ENCODE measurements around the gene CSRNP3. TPM values are rescaled to one million over a fixed set of nuclear protein-coding genes. Genes with fewer than 3 reads are reported as not detected.

CSRNP3 gene
- total RNA-seq, 4 donors from 2014 or later: 1.3 to 5.5 (median 2.6) TPM

- H3K27ac ChIP-seq: no peak overlapping the region
- H3K4me1 ChIP-seq: peaks cover 0 to 10% (median 0%) of the 10 kb centered on the region in 4 donors
- H3K36me3 ChIP-seq: no peaks in the 10 kb centered on the region
- WGBS, 2 donors: 85 to 89% methylated on average over 3 of the region's 3 CpGs
- H3K27me3 ChIP-seq: no peaks in the 10 kb centered on the region
- TF ChIP-seq EP300 (IDR thresholded peaks at IDR 0.05) (no peak), POLR2A (IDR thresholded peaks at IDR 0.05) (no peak), CTCF (IDR thresholded peaks at IDR 0.05) (no peak)
- H3K4me3 ChIP-seq: no peak overlapping the region
- DNase-seq (ENCODE audit: low spot score in 2 of 2): no peak
- no peaks in the 10 kb centered on the region for H3K9me3 ChIP-seq
These were observed 32.9 kb upstream of the CSRNP3 start for GRCh38 chr2:165436559-165436958.

DNA sequence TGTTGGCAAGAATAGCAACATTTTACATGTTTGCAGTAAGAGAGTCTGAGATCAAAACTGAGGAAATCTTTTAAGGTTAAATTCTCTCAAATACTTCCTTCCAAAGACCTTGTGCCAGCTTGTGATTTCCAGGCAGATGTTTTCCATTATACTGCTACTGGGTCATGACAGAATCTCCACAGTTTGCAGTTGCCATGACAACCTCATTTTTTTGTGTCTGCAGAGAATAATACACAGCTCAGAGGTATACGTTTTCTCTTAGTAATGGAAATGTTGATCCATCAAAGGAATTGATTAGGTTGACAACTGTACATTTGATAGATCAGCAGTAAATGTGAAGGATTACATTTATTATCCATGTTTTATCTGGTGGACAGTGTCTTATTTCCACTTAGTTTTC lies 29.1 kb upstream of the CSRNP3 start:
- WGBS, 2 donors: 3 to 10% methylated on average over 1 of the region's 1 CpG
- DNase-seq (ENCODE audit: low spot score in 2 of 2): peak in 1 of 2 donors; percentile 5
- Histone ChIP-seq H3K4me3 (no peak overlapping the region), H3K9me3 (no peaks in the 10 kb centered on the region), H3K36me3 (no peaks in the 10 kb centered on the region), H3K27ac (no peak overlapping the region), H3K27me3 (no peaks in the 10 kb centered on the region), H3K4me1 (peaks cover 0 to 10% (median 0%) of the 10 kb centered on the region in 4 donors)
- TF ChIP-seq EP300 (IDR thresholded peaks at IDR 0.05) (no peak), POLR2A (IDR thresholded peaks at IDR 0.05) (no peak), CTCF (IDR thresholded peaks at IDR 0.05) (no peak)

DNA sequence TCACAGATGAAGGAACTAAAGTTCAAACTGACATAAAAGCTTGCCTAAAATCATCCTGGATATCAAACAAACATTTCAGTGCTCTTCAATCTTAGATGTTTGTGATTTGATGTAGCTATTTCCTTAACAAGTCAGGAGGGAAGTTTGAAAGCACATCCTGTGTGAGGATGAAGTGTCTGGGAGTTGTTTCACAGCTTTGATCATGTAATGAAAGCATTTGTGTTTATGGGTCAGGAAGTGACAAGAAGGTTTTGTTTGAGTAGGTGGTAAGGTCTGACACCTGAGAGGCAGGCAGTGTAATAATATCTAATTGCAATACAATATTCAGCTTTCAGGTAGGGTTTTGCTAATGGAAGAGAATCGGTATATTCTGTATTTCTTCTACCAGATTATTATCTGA lies 26.0 kb upstream of the CSRNP3 start:
- Histone ChIP-seq H3K36me3 (no peaks in the 10 kb centered on the region), H3K9me3 (no peaks in the 10 kb centered on the region), H3K4me1 (peaks cover 0 to 10% (median 0%) of the 10 kb centered on the region in 4 donors), H3K27ac (no peak overlapping the region), H3K27me3 (no peaks in the 10 kb centered on the region), H3K4me3 (no peak overlapping the region)
- no peak for DNase-seq (ENCODE audit: low spot score in 2 of 2)
- TF ChIP-seq CTCF (IDR thresholded peaks at IDR 0.05) (no peak), POLR2A (IDR thresholded peaks at IDR 0.05) (no peak), EP300 (IDR thresholded peaks at IDR 0.05) (no peak)
- WGBS, 2 donors: 85 to 92% methylated on average over 1 of the region's 1 CpG

- no peak for TF ChIP-seq CTCF (IDR thresholded peaks at IDR 0.05)
- TF ChIP-seq EP300 (IDR thresholded peaks at IDR 0.05): no peak
- no peak for TF ChIP-seq POLR2A (IDR thresholded peaks at IDR 0.05)
- Histone ChIP-seq H3K4me1 (no peaks in the 10 kb centered on the region), H3K36me3 (no peaks in the 10 kb centered on the region), H3K27me3 (no peaks in the 10 kb centered on the region), H3K4me3 (no peak overlapping the region), H3K9me3 (no peaks in the 10 kb centered on the region), H3K27ac (no peak overlapping the region)
- 69 to 75% methylated on average over 3 of the region's 3 CpGs for WGBS, 2 donors
- no peak for DNase-seq (ENCODE audit: low spot score in 2 of 2)
These were observed 21.1 kb upstream of the CSRNP3 start for GRCh38 chr2:165448406-165448805.

DNA sequence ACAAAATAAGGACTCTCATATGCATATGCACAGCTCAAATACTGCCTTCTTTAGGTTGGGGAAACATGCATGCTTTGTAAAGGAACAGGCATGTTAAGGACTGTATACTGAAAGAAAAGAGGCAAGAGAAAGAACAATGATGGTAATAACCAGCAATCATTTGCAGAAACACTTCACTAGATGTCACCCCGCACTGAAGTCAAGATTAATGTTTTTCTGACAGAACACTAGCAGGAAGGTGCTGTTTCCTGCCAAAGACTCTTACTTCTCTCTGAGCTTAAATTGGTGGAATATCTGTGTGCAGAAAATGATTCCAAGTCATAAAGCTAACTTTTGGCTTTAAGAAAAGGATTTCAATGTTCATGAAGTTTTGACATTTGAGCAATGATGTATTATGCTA lies 19.3 kb upstream of the CSRNP3 start:
- Histone ChIP-seq H3K4me3 (no peak overlapping the region), H3K36me3 (no peaks in the 10 kb centered on the region), H3K4me1 (no peaks in the 10 kb centered on the region), H3K27ac (no peak overlapping the region), H3K9me3 (no peaks in the 10 kb centered on the region), H3K27me3 (no peaks in the 10 kb centered on the region)
- TF ChIP-seq CTCF (IDR thresholded peaks at IDR 0.05): no peak
- no peak for TF ChIP-seq EP300 (IDR thresholded peaks at IDR 0.05)
- TF ChIP-seq POLR2A (IDR thresholded peaks at IDR 0.05): no peak
- no peak for DNase-seq (ENCODE audit: low spot score in 2 of 2)
- WGBS, 2 donors: 41 to 56% methylated on average over 1 of the region's 1 CpG

All from tibial nerve (tissue), 4 donors.